HG02885 (cell line): Measurements from ENCODE around the gene TMEM106C.

Source experiments
- ATAC-seq: cut with Tn5 transposase; IDR thresholded peaks from one replicate; pipeline ENCODE4 v1.9.1; 2021; ENCODE audit warnings: mild to moderate bottlenecking; ENCODE audit not compliant: unreplicated experiment, poor library complexity

TMEM106C gene, protein sequence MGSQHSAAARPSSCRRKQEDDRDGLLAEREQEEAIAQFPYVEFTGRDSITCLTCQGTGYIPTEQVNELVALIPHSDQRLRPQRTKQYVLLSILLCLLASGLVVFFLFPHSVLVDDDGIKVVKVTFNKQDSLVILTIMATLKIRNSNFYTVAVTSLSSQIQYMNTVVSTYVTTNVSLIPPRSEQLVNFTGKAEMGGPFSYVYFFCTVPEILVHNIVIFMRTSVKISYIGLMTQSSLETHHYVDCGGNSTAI

DNA sequence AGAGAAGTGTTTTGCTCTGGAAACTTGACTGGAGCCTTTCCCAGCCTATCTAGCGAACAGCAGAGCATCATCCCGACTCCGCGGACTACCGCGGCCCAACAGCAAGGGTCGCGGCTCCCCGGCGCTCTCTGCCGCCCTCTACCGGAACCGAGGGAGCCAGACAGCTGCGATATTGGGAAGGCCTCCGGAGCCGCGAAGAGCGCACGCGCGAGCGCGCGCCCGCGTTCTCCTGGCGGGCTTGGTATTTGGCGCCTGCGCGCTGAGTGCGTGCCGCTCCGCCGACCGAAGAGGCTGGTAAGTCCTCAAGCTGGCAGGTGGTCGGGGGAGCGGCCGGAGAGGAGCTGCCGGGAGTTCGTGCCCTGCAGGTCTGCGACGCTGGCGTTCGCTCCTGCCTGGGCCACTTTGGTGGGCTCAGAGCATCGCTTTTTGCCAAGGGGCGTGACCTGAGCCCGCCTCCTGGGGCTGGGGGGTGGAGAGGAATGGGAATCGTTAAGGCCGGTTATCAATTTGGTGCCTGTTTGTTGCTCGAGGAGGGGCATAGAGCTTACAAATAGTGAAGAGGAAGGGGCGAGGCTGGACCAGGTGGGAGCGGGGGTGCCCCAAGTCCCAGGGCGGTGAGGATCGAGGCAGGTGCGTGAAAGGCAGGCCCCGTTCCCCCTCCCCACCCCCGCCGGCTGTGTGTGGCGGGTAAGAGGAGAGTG is at the start of gene TMEM106C:
Gene TMEM106C, plus strand, starts transcription at position 257 of the 701 bp plus-strand sequence. CDS start 641 bp downstream, outside the sequence.
- peak; percentile 94 for ATAC-seq

DNA sequence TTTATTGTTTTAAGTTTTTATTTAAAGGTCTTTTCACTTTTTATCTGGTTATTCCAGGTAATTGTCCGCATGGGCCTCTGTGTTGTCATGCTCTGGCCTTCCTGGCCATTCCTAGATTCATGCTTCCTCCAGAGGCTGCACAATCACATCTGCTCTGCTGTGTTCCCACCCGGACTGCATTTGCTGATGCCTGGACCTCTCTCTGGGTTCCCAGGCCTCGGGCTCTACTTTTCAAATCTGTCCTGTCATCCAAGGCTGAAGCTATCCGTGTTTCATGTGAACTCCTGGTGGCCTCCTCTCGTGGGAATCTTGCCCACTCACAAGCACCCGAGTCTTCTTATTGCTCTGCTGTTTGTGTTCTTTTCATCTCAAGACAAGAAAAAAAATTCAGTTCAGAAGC is 42.5 kb upstream of the TMEM106C start:
- no peak for ATAC-seq

DNA sequence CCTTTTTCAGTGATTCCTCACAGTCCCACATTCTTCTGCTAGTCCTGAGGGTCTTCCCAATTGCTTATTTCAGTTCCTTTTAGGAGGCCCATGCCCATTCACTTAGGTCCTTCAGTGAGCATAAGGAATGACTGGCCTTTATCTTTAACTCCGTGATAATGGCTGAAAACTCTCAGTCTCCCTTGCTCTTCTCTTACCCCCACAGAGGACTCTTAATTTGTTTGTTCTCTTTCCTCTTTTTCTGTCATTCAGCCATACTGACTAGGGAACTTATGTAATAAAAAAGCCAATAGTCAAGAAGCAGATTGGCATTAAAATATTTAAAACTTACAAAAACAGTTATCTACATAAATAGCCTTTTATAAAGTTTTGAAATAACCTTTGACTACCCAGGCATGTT is 41.5 kb upstream of the TMEM106C start:
- no peak for ATAC-seq

DNA sequence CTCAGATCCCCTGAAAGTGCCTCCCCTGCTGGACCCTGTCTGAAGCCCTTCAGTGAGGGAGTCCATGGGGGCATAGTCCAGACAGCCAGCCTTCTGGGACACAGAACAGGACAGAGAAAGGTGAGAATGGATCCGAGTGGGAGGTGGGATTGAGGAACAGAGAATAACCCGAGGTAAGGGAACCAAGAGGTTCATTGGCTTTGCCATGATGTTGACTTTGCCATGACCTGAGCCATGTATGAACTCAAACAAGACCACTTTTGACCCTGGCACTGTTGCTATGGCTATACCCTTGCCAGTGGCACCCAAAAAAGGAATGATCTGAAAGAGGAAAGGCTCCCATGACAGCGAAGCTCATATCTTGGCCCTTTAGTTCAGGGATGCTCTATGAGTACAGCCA is 36.0 kb upstream of the TMEM106C start:
- ATAC-seq, result no peak

DNA sequence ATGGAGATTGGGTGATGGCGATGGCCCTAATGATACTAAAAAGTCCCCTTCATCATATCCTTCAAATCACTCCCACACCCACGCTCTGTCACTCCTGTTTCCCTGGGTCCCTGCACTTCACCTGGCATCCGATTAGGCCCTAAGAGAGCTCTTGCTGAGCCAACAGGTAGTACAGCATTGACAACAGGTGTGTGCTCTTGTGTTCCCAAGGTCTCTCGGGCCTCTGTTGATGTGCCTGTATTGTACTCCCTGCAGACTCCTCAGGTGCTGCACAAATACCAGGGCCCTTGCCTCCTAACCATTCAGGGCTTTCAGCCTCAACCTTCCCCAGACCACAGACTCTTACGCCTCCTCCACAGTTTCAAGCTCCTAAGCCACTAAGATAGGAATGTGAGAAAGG is 32.8 kb upstream of the TMEM106C start:
- no peak for ATAC-seq

DNA sequence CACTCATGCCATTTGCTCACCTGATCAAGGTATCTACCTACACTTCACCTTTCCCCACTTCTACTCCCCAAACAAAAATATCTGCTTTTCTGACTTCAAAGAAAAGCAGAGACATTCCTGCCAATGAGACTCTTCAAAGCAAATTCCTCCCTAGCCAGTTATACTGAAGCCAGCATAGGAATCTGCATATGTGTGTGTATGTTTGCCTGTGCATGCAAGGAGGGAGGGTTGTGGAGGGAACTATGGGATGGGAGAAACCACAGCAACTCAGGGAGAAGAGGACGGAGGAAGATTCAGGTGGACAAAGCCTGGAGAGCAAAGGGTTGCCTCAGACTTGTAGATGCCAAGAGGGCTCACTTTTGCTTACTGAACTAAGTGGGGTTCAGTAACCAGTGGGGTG is 32.2 kb upstream of the TMEM106C start:
- no peak for ATAC-seq

DNA sequence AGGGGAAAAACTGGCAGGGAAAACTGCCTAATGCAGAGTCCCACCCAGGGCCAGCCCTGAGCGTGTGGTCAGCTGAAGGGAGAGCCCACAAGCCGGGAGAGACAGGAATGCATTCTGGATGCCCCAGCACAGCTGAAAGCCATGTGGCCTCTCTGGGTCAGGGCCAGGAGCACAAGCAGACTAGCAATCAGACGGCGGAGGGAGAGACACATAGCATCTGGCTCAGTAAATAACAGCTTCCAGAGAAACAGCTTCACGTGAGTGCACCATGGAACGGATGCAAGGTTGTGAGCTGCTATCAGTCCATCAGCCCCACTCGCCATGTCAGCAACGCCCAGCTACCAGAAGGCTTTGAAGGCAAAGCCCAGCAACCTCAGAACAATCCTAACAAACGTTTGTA is 28.2 kb upstream of the TMEM106C start:
- no peak for ATAC-seq

DNA sequence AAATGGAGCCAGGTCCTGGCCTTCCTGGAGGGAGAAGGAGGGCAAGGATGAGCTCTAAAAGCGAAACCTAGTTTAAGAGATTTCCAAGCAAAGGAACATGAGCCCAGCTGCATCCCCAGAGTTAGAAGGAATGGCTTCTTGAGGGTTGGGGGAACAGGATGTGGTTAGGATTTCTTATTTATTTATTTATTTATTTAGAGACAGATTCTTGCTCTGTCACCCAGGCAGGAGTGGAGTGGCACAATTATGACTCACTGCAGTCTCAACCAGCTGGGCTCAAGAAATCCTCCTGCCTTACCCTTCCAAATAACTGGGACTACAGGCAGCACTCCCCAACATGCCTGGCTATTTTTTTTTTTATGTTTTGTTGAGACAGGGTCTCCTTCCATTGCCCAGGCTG is 25.3 kb upstream of the TMEM106C start:
- ATAC-seq, result no peak

DNA sequence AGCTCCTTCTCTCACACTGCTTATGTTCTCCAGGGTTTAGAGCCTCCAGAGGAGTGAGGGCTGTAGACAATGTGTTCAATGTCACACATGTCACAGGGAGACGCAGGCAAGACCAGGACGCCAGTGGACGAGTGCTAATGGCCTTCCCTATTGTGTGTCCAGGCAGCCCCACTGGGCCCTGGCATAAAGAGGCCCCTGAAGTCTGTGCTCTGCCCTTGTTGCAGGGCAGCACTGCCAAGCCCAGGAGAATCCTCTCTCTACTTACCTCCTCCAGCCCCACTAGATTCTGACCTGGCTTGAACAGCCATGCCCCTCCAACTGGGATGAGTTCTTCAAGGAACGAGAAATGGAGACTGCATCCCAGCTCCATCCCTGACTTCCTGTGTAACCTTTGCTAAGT is 24.8 kb upstream of the TMEM106C start:
- ATAC-seq, result no peak

DNA sequence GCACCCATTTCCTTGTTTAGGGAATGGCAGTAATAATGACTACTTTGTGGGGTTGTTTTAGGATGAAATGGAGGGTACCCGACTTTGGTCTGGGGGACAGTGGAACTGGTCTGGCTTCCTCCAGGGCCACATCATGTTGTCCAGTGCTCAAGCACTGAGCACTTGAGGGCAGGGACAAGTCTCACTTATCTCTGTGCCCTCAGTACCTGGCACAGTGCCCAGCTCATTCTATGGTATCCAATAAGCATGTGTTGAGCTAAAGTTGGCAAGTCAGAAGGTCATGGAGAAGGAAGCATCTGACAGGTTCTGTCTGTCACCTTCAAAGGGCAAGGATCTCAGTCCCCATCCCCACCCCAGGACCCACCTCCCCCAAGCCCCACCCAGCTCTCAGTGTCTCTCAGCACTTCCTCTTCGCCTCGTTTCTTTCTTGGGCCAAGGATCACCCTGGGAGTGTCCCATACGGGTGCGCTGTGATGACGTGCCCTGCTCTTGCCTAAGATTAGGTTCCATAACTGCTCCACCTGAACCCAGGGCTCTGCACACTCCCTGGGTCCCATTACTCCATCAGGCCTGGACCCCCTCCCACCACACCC is 24.3 kb upstream of the TMEM106C start:
- no peak for ATAC-seq

DNA sequence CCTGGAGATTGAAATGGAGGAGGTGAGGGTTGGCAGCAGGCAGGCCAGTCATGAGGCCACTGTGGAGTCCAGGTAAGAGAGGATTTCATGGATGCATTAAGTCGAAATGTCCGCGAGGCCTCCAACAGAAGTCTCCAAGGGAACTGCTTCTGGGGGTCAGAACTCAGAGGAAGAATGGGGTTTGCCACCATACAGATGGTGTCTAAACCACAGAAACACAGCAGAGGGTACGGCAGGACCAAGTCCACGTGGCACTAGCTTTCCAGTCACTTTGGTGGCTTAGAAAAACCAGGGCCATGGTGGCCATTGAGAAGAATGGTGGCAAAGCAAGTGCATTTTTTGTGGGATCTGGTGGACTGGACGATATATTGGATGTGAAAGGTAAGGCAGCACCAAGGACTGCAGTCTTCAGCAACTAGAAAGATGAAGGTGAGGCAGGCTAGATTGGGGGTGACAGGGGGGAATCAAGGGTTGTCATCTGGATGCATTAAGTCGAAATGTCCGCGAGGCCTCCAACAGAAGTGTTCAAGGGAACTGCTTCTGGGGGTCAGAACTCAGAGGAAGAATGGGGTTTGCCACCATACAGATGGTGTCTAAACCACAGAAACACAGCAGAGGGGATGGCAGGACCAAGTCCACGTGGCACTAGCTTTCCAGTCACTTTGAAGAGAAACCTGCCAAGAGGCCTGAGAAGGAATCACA is 22.5 kb upstream of the TMEM106C start:
- ATAC-seq, result no peak

DNA sequence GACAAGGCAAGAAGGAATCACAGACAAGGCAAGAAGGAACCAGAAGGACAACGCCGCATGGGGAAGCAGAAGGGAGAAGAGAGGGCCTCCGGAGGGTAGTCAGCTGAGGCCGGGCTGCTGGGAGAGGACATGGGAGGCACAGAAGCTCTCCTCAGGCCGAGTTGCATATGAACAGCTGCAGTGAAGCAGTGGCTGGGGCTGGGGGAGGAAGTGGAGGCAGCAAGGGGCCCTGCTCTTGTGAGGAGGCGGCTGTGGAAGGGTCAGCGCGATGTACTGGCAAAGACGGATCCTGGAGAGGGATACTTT is 22.0 kb upstream of the TMEM106C start:
- ATAC-seq, result no peak

DNA sequence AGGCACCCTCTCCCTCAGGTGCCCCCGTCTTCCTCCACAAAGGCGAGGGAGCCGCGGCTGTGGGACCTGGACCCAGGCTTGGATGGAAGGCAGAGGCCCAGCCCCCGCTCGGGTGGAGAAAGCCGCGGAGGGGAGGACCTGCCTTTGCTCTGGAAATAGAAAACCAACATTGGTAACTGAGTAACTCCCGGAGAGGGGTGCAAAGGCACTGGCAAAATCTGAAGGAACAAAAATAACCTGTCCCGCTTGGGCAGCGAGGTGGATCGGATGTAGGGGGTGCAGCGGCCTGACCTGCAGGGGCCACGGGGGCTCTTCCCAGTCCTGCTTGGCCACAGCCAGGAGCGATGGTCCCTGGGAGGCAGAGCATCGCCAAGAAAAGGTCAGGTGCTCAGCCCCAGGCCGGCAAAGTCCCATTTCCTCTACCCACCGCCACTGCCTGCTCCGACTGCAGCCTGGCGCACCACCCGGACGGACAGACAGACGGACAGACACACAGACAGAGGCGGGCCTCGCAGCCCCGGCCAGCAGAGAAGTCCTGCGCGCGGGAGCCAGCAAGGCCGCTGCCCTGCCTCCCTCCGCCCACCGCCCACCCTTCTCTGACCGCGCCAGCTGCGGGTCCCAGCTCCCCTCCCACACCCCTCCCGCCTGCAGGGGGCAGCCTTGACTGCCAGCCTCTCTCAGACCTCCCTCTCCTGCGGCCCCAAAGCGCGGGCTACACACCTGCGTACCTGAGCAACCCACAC is 21.4 kb upstream of the TMEM106C start:
- ATAC-seq, result no peak

DNA sequence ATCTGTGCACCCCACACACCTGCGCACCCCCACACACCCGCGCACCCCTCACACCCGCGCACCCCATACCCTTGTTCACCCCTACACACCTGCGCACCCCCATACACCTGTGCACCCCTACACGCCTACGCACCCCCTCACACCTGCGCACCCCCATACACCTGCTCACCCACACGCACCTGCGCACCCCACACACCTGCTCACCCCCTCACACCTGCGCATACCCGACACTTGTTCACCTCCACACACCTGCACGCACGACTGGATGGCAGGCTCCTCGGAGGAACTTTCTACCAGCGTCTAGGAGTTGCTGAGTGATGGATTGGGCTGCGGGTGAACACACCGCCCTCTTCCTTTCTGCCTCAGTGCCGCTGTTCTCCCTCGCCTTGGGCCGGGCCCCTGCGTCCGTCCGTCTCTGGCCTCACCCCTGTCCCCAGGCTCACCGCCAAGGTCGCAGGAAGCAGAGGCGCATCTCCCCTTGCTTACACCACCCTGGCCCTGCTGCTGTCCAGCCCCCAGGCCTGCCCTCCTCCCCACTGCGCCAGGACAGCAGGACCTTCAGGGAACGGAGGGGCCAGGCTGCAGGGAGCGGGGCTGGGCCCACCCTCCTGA is 20.7 kb upstream of the TMEM106C start:
- no peak for ATAC-seq

DNA sequence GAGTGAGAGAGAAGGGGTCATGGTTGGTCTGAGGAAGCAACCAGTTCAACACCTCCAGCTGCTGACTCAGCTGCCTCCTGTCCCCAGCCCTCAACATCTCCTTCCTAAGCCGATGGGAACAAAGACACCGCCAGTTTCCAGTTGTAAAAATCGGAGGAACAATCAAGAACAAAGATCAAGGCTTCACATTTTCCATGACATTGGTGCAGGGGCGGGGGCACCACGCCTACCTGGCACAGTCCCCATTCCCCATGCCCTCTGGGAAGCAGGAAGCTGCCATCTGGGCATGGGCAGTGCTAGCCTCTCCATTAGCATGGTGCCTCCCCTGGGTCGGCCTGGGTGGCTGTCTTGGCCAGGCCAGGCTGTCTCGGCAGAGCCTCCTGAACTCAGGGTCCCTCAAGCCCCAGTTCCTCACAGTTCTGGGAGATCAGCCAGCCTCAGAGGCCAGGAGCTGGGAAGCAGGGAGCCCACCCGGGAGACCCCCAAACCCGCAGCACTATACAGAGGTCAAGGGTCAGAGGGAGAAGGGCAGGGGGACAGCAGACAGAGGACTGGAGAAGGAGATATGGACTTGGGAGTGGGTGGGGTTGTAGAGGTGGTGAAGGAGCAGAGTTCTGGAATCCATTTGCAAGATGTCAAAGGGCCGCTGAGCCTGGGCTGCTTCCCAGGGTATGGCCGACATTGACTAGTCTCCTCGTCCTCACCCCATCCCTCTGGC is 19.6 kb upstream of the TMEM106C start:
- no peak for ATAC-seq

DNA sequence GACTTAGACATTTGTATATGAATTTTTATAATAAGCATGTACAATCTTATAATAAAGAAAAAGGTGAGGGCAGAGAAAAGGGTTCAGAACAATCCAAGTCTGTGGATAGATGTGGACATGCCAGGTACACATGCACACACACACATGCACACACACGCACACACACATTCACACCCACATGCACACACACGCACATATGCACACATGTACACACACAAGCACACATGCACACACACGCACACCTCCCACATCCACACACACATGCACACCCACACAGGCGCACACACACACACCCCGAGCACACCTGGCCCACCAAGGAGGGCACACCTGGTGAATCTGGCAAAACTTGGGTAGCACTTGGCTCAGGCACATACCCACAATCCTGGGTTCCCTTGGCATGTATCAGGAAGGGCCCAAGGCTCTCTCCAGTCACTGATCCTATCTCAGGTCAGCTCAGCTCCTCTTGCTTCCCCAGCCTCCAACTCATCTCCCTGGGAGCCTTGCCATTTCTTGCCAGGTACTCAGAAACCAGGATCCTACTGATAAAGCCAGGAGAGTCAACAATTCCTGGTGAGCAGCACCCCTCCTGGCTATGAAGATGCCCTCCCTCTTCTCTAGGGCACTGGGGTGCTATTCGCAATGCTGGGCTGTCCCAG is 18.6 kb upstream of the TMEM106C start:
- ATAC-seq, result no peak

DNA sequence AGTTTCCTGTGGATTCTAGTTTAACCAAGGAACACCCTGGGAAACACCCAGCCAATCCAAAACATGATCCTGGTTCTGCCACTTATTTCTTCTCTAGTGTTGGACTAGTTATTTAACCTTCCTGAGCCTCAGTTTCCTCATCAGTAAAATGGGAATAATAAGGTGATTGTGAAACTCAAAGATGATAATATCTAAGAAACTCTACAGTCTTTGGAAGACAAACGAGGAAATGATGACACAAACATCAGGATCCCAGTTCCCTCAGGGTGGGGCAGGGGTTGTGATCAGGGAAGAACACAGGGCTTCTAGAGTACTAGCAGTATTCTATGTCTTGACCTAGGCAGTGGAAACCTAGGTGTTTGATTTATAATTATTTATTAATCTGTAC is 18.1 kb upstream of the TMEM106C start:
- ATAC-seq, result no peak

DNA sequence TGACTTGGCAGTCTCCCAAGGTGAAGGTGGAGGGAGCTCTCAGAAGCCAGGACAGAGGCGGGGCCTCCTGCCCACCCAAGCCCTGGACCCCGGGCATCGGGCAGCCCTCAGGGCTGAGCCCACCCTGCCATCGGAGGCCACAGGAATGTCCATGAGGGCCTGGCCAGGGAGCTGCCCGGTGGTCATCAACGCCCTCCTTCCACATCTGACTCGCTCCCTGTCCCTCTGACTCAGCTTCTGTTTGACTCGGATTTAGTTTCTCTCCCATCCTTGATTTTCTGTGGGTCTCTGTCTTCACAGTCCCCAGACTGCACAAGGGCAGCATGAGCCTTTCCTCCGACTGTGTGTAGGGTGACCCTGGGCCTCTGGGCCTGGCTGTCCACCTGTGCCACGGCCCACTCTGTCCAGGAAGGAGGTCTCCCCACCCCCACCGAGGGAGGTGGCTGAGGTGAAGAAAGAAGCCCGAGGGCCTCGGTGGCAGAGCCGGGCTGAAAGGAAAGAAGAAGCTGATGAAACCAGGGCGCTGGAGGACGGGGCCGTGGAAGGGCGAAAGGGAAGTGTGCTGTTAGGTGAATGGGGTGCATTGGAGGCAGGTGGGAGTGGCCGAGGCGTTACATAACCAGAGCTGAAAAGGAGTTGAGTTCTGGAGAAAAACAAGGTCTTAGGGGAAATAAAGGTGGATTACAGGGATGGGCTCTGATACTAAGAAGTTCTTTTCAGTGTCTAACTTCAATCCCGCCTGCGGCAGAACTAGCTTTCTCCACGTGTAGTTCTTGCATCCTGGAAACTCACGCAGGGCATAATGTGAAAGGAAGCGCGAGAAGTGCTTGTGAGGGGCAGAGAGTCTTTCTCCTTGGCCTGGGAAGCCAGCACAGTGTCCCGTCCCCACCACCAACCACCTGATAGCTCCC is 16.7 kb upstream of the TMEM106C start:
- ATAC-seq, result no peak
